Skeletal muscle tissue (tissue), 4 donors: Measurements from ENCODE around the gene TIMM44. TPM values are rescaled to one million over a fixed set of nuclear protein-coding genes. Genes with fewer than 3 reads are reported as not detected.
"Not testable (repeated sequence)": the region's sequence is repeated elsewhere in the genome, so short reads cannot be mapped to it uniquely, and the experiment has no call there.

ENCODE experiments used
- H3K27ac ChIP-seq: one replicate; pipeline ENCODE4 v1.7.0; 2013; ENCODE audit warnings: mild to moderate bottlenecking, low read depth, low read length, inconsistent platforms
- H3K27me3 ChIP-seq, 3 donors: one replicate each; pipeline ENCODE4 v1.7.0; 2013; ENCODE audit warnings: low read length in 3 of 3; ENCODE audit not compliant: control insufficient read depth in 3 of 3, insufficient read depth in 3 of 3
- H3K36me3 ChIP-seq, 3 donors: one replicate each; pipeline ENCODE4 v1.7.0; 2013; ENCODE audit warnings: low read length in 3 of 3; ENCODE audit not compliant: control insufficient read depth in 3 of 3, insufficient read depth in 3 of 3
- H3K4me1 ChIP-seq, 3 donors: one replicate each; pipeline ENCODE4 v1.7.0; 2013; ENCODE audit warnings: low read length in 3 of 3, mild to moderate bottlenecking in 3 of 3; ENCODE audit not compliant: control insufficient read depth in 3 of 3, insufficient read depth in 3 of 3
- H3K4me3 ChIP-seq, 3 donors: one replicate each; pipeline ENCODE4 v1.7.0; 2013; ENCODE audit warnings: low read length in 3 of 3
- H3K9ac ChIP-seq, 3 donors: one replicate each; pipeline ENCODE4 v1.7.0; 2013; ENCODE audit warnings: low read length in 3 of 3, mild to moderate bottlenecking in 3 of 3, moderate library complexity in 2 of 3, low read depth in 1 of 3
- H3K9me3 ChIP-seq, 3 donors: one replicate each; pipeline ENCODE4 v1.7.0; 2013; ENCODE audit warnings: low read length in 3 of 3; ENCODE audit not compliant: control insufficient read depth in 3 of 3
- total RNA-seq: library from RNA; depleted of rRNA; stranded (reverse); fragments of >200 nt; gene quantifications from one replicate; pipeline ENCODE4 v1.2.3, GENCODE V29; 2014
- donor health status: Osteomylitis.

The TIMM44 gene
- total RNA-seq, 1 donor from 2014 or later, result 36.0 TPM

GRCh38 chr19:7933411-7933810 lies 10.1 kb downstream of the TIMM44 start:
- Histone ChIP-seq H3K4me3 (no peak overlapping the region), H3K27ac (no peak overlapping the region), H3K9ac (no peak overlapping the region), H3K4me1 (peaks cover under 1 to 7% (median 4%) of the 10 kb centered on the region in 3 donors), H3K9me3 (no peaks in the 10 kb centered on the region), H3K27me3 (no peaks in the 10 kb centered on the region), H3K36me3 (peaks cover 56 to 65% (median 60%) of the 10 kb centered on the region in 3 donors)

- no peaks in the 10 kb centered on the region for H3K9me3 ChIP-seq
- peaks cover 56 to 65% (median 60%) of the 10 kb centered on the region in 3 donors for H3K36me3 ChIP-seq
Measured at GRCh38 chr19:7932930-7933300, 10.6 kb downstream of the TIMM44 start.

DNA sequence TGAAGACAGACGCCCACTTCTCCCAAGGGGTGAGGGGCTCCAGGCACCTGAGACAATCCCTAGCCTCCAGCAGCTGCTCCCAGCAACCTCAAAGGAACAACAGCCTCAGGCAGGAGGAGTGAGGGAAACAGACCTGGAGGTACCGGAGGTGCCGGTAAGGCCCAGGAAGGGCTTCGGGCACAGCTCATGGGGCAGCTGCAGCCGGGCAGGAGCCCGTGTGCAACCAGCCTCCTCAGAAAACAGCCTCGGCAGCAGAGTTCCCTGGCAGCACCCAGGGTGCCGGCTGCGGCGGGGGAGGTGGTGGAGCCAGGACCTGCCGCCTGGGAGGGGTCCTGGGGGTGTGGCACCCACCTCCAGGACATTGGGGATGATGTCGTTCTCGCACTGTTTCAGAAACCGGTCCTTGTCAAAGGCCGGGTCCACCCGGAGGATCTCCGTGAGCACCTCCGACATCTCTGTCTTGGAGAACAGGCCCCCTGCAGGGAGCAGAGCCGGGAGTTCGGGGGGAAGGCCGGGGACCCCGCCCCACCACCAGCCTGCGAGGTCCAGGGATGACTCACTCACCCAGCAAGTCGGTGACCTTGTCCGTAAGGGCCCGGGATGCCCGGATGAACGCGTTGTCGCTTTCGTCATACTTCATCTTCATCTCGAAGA lies 11.1 kb downstream of the TIMM44 start:
- no peak overlapping the region for H3K9ac ChIP-seq
- peaks cover 11 to 12% (median 12%) of the 10 kb centered on the region in 3 donors for H3K4me1 ChIP-seq
- H3K27me3 ChIP-seq, result no peaks in the 10 kb centered on the region
- peaks cover 54 to 62% (median 58%) of the 10 kb centered on the region in 3 donors for H3K36me3 ChIP-seq
- no peak overlapping the region for H3K4me3 ChIP-seq
- no peaks in the 10 kb centered on the region for H3K9me3 ChIP-seq
- no peak overlapping the region for H3K27ac ChIP-seq

More at GRCh38 chr19:7932930-7933300, 10.6 kb downstream of the TIMM44 start:
- no peak overlapping the region for H3K9ac ChIP-seq
- H3K4me3 ChIP-seq, result no peak overlapping the region
- H3K4me1 ChIP-seq, result peaks cover 6 to 12% (median 7%) of the 10 kb centered on the region in 3 donors
- no peaks in the 10 kb centered on the region for H3K27me3 ChIP-seq
- H3K27ac ChIP-seq, result no peak overlapping the region

GRCh38 chr19:7931221-7932061 lies 12.0 kb downstream of the TIMM44 start:
- no peak overlapping the region for H3K9ac ChIP-seq
- peaks cover 50 to 54% (median 51%) of the 10 kb centered on the region in 3 donors for H3K36me3 ChIP-seq
- H3K9me3 ChIP-seq, result no peaks in the 10 kb centered on the region
- H3K27me3 ChIP-seq, result no peaks in the 10 kb centered on the region
- no peak overlapping the region for H3K27ac ChIP-seq
- no peak overlapping the region for H3K4me3 ChIP-seq
- peaks cover 15 to 19% (median 19%) of the 10 kb centered on the region in 3 donors for H3K4me1 ChIP-seq

- Histone ChIP-seq H3K27me3 (no peaks in the 10 kb centered on the region), H3K36me3 (peaks cover 48 to 50% (median 49%) of the 10 kb centered on the region in 3 donors), H3K4me3 (no peak overlapping the region), H3K9me3 (no peaks in the 10 kb centered on the region), H3K27ac (no peak overlapping the region), H3K9ac (peak overlapping the region in 1 of 3 donors; percentile 8), H3K4me1 (peaks cover 19 to 24% (median 22%) of the 10 kb centered on the region in 3 donors)
Measured at GRCh38 chr19:7930765-7931164, 12.7 kb downstream of the TIMM44 start.

- H3K4me1 ChIP-seq, result peaks cover 19 to 27% (median 25%) of the 10 kb centered on the region in 3 donors
- H3K4me3 ChIP-seq, H3K9ac ChIP-seq, H3K27ac ChIP-seq, H3K27me3 ChIP-seq, H3K9me3 ChIP-seq: not testable (repeated sequence)
- H3K36me3 ChIP-seq, result peaks cover 42 to 45% (median 44%) of the 10 kb centered on the region in 3 donors
Measured at GRCh38 chr19:7930030-7930429, 13.4 kb downstream of the TIMM44 start.

GRCh38 chr19:7928741-7929701 lies 14.4 kb downstream of the TIMM44 start:
- peak overlapping the region; percentile 20 to 54 (median 53) for H3K9ac ChIP-seq
- H3K4me1 ChIP-seq, result peaks cover 19 to 27% (median 25%) of the 10 kb centered on the region in 3 donors
- no peaks in the 10 kb centered on the region for H3K27me3 ChIP-seq
- peak overlapping the region in 1 of 3 donors; percentile 23 for H3K4me3 ChIP-seq
- no peaks in the 10 kb centered on the region for H3K9me3 ChIP-seq
- H3K27ac ChIP-seq, result peak overlapping the region; percentile 74
- peaks cover 35 to 37% (median 36%) of the 10 kb centered on the region in 3 donors for H3K36me3 ChIP-seq

DNA sequence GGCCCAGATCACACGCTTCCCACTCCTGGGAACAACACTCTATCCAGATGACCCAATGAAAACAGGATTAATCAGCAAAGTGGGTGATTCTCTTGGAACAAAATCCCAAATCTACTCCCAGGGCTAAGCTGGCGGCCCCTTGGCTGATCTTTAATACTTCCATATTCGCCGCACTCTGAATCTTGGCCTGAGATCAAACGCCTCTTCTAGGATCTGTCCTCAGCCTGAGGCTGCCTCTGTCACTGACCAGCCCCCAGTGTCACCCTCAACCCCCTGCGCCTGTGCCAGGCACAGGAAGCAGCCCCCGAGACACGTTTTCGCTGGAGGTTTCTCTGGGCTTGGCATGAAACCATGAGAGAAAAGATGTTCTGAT lies 15.1 kb downstream of the TIMM44 start:
- H3K36me3 ChIP-seq, result peaks cover 28 to 30% (median 29%) of the 10 kb centered on the region in 3 donors
- peaks cover 19 to 27% (median 25%) of the 10 kb centered on the region in 3 donors for H3K4me1 ChIP-seq
- H3K9ac ChIP-seq, result peak overlapping the region in 1 of 3 donors; percentile 54
- no peak overlapping the region for H3K4me3 ChIP-seq
- H3K9me3 ChIP-seq, result no peaks in the 10 kb centered on the region
- no peaks in the 10 kb centered on the region for H3K27me3 ChIP-seq
- H3K27ac ChIP-seq, result peak overlapping the region; percentile 74

- Histone ChIP-seq H3K36me3 (peaks cover 25 to 28% (median 25%) of the 10 kb centered on the region in 3 donors), H3K27me3 (no peaks in the 10 kb centered on the region), H3K9me3 (no peaks in the 10 kb centered on the region), H3K27ac (peak overlapping the region; percentile 74), H3K4me1 (peaks cover 19 to 27% (median 25%) of the 10 kb centered on the region in 3 donors), H3K9ac (peak overlapping the region in 1 of 3 donors; percentile 54), H3K4me3 (no peak overlapping the region)
Measured at GRCh38 chr19:7927605-7928333, 15.7 kb downstream of the TIMM44 start.
